Smooth muscle cell (in vitro differentiated cells): ENCODE measurements around the gene FBXO42. TPM values are rescaled to one million over a fixed set of nuclear protein-coding genes. Genes with fewer than 3 reads are reported as not detected.

Experiments used
- DNase-seq: peaks from one replicate; lab custom pipeline; 2025; ENCODE audit not compliant: unreplicated experiment; lab: John Stamatoyannopoulos, UW
- H2AFZ ChIP-seq: fragments of 200-600 bp; sonication (generic); 2 replicates; pipeline ENCODE4 v1.6.0; 2016; ENCODE audit warnings: antibody characterized with exemption, low read depth, mild to moderate bottlenecking
- H3F3A ChIP-seq: fragments of 200-600 bp; sonication (generic); 2 replicates; pipeline ENCODE4 v1.6.0; 2017; ENCODE audit warnings: antibody characterized with exemption, low read depth
- H3K27ac ChIP-seq: fragments of 200-600 bp; sonication (generic); 2 replicates; pipeline ENCODE4 v1.5.1; 2016; ENCODE audit warnings: low read depth, mild to moderate bottlenecking
- H3K27me3 ChIP-seq: fragments of 200-600 bp; sonication (generic); 2 replicates; pipeline ENCODE4 v1.6.1; 2016; ENCODE audit warnings: low read depth, mild to moderate bottlenecking
- H3K36me3 ChIP-seq: fragments of 200-600 bp; sonication (generic); 2 replicates; pipeline ENCODE4 v1.5.1; 2016; ENCODE audit warnings: low read depth
- H3K4me1 ChIP-seq: fragments of 200-600 bp; sonication (generic); 2 replicates; pipeline ENCODE4 v1.5.1; 2016; ENCODE audit warnings: low read depth
- H3K4me2 ChIP-seq: fragments of 200-600 bp; sonication (generic); 2 replicates; pipeline ENCODE4 v1.6.0; 2016; ENCODE audit warnings: mild to moderate bottlenecking
- H3K4me3 ChIP-seq: fragments of 200-600 bp; sonication (generic); 2 replicates; pipeline ENCODE4 v1.5.1; 2016; ENCODE audit warnings: mild to moderate bottlenecking
- H3K79me2 ChIP-seq: fragments of 200-600 bp; sonication (generic); 2 replicates; pipeline ENCODE4 v1.6.0; 2016; ENCODE audit warnings: low read depth, mild to moderate bottlenecking
- H3K9ac ChIP-seq: fragments of 200-600 bp; sonication (generic); 2 replicates; pipeline ENCODE4 v1.6.0; 2016; ENCODE audit warnings: low read depth
- H3K9me3 ChIP-seq: fragments of 200-600 bp; sonication (generic); replicated peaks from 2 replicates; pipeline ENCODE4 v1.5.1; 2016; ENCODE audit warnings: low read depth
- H4K20me1 ChIP-seq: fragments of 200-600 bp; sonication (generic); 2 replicates; pipeline ENCODE4 v1.6.0; 2016; ENCODE audit warnings: low read depth
- CTCF ChIP-seq: fragments of 200-600 bp; sonication (generic); IDR thresholded peaks from 2 replicates; pipeline ENCODE4 v1.5.1; 2017; ENCODE audit warnings: borderline replicate concordance, mild to moderate bottlenecking, antibody characterized with exemption; ENCODE audit not compliant: insufficient read depth, poor library complexity, severe bottlenecking
- WGBS: methylation state at CpG from one replicate; pipeline ENCODE4 v1.1.7; 2016; ENCODE audit warnings: low lambda C conversion rate; 5-methylcytosine and 5-hydroxymethylcytosine counted together
- polyA plus RNA-seq: library from polyadenylated mRNA; unstranded; fragments of >200 nt; fragmentation: Nextera tagmentation; extraction: Ambion mirVana; gene quantifications from 2 replicates; pipeline ENCODE4 v1.2.1, GENCODE V29; 2016
- total RNA-seq: library from RNA; depleted of rRNA; stranded (reverse); fragments of >200 nt; gene quantifications from 2 replicates; pipeline ENCODE4 v1.2.3, GENCODE V29; 2014

Gene FBXO42
- total and polyA plus RNA-seq, 2 experiments from 2014 or later = 14.7 to 22.6 TPM

GRCh38 chr1:16235347-16235746 lies 116.9 kb downstream of the FBXO42 start:
- Histone ChIP-seq H3K79me2 (no peaks in the 10 kb centered on the region), H3K9ac (no peak overlapping the region), H3K4me2 (no peak overlapping the region), H3K27ac (no peak overlapping the region), H3K4me1 (peaks cover 5% of the 10 kb centered on the region), H3K36me3 (no peaks in the 10 kb centered on the region), H4K20me1 (no peaks in the 10 kb centered on the region), H3F3A (peaks cover 6% of the 10 kb centered on the region), H2AFZ (no peak overlapping the region), H3K4me3 (no peak overlapping the region), H3K9me3 (no peaks in the 10 kb centered on the region), H3K27me3 (no peaks in the 10 kb centered on the region)
- DNase-seq = no peak
- WGBS = 96% methylated on average over 2 of the region's 2 CpGs
- no peak for TF ChIP-seq CTCF

- no peaks in the 10 kb centered on the region for H4K20me1 ChIP-seq
- no peaks in the 10 kb centered on the region for H3K79me2 ChIP-seq
- H3K4me2 ChIP-seq = no peak overlapping the region
- WGBS = 98% methylated on average over 8 of the region's 8 CpGs
- no peak overlapping the region for H3K27ac ChIP-seq
- DNase-seq = no peak
- H3F3A ChIP-seq = peaks cover 6% of the 10 kb centered on the region
- H2AFZ ChIP-seq = no peak overlapping the region
- peaks cover 5% of the 10 kb centered on the region for H3K4me1 ChIP-seq
- H3K36me3 ChIP-seq = no peaks in the 10 kb centered on the region
- H3K9ac ChIP-seq = no peak overlapping the region
- peaks cover 10% of the 10 kb centered on the region for H3K27me3 ChIP-seq
- H3K4me3 ChIP-seq = no peak overlapping the region
- TF ChIP-seq CTCF = no peak
- H3K9me3 ChIP-seq = no peaks in the 10 kb centered on the region
Measured at GRCh38 chr1:16233431-16233830, 118.8 kb downstream of the FBXO42 start.

- H3K27ac ChIP-seq = no peak overlapping the region
- no peaks in the 10 kb centered on the region for H4K20me1 ChIP-seq
- peaks cover 11% of the 10 kb centered on the region for H3K4me1 ChIP-seq
- 97% methylated on average over 5 of the region's 5 CpGs for WGBS
- no peak overlapping the region for H3K4me2 ChIP-seq
- no peaks in the 10 kb centered on the region for H3K36me3 ChIP-seq
- H3K4me3 ChIP-seq = no peak overlapping the region
- H3K9me3 ChIP-seq = no peaks in the 10 kb centered on the region
- no peak overlapping the region for H2AFZ ChIP-seq
- TF ChIP-seq CTCF = no peak
- no peak overlapping the region for H3K9ac ChIP-seq
- peaks cover 21% of the 10 kb centered on the region for H3K27me3 ChIP-seq
- H3K79me2 ChIP-seq = no peaks in the 10 kb centered on the region
- no peak for DNase-seq
- H3F3A ChIP-seq = peaks cover 6% of the 10 kb centered on the region
Measured at GRCh38 chr1:16232316-16232710, 120.0 kb downstream of the FBXO42 start.
